SJCRH30 (cell line): Measurements from ENCODE around the gene PPP1R3E. TPM values are rescaled to one million over a fixed set of nuclear protein-coding genes. Genes with fewer than 3 reads are reported as not detected.

ENCODE experiments used
- DNase-seq, 2 experiments: peaks; one replicate each; pipeline ENCODE4 v3.0.0-alpha.2; 2015 to 2020
- H3K27ac ChIP-seq: fragments of 250-450 bp; sonication (Bioruptor Pico); 2 replicates; pipeline ENCODE4 v1.5.1; 2020; ENCODE audit warnings: mild to moderate bottlenecking, moderate library complexity
- H3K27me3 ChIP-seq: fragments of 250-450 bp; sonication (Bioruptor Pico); 2 replicates; pipeline ENCODE4 v1.5.1; 2020; ENCODE audit warnings: mild to moderate bottlenecking, moderate library complexity
- H3K36me3 ChIP-seq: fragments of 250-450 bp; sonication (Bioruptor Pico); 2 replicates; pipeline ENCODE4 v1.5.1; 2020; ENCODE audit warnings: mild to moderate bottlenecking, moderate library complexity
- H3K4me1 ChIP-seq: fragments of 250-450 bp; sonication (Bioruptor Pico); 2 replicates; pipeline ENCODE4 v1.5.1; 2020; ENCODE audit warnings: mild to moderate bottlenecking, moderate library complexity
- H3K4me3 ChIP-seq: fragments of 250-450 bp; sonication (Bioruptor Pico); 2 replicates; pipeline ENCODE4 v1.5.1; 2020; ENCODE audit warnings: mild to moderate bottlenecking, moderate library complexity
- H3K9me3 ChIP-seq: fragments of 250-450 bp; sonication (Bioruptor Pico); replicated peaks from 2 replicates; pipeline ENCODE4 v1.5.1; 2020; ENCODE audit warnings: mild to moderate bottlenecking, moderate library complexity
- total RNA-seq: library from RNA; depleted of rRNA; stranded (reverse); fragments of >200 nt; shearing (Covaris generic); gene quantifications from 2 replicates; pipeline ENCODE4 v1.2.3, GENCODE V29; 2014; rRNA removed

Gene PPP1R3E
- total RNA-seq, 1 experiment from 2014 or later = 9.7 TPM

DNA sequence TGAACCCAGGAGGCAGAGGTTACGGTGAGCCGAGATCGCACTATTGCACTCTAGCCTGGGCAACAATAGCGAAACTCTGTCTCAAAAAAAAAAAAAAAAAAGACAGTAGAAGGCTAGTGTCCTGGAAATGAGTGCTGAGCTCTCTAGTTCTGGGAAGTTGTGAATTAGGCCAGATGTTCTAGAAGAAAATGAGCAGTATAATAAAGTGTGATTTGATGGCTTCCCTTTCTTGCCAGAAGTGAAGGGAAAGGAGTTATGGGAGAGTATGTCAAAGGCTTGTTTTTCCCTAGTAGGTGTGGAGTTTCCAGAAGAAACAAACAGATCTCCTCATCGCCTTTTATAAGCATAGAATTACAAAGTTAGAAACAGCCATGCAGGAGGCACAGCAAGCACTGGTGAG is 44.4 kb downstream of the PPP1R3E start:
- Histone ChIP-seq H3K9me3 (no peaks in the 10 kb centered on the region), H3K27ac (no peak overlapping the region), H3K4me3 (no peak overlapping the region), H3K27me3 (peaks cover 4% of the 10 kb centered on the region; the same call in 1 of the 2 replicates), H3K4me1 (no peaks in the 10 kb centered on the region), H3K36me3 (no peaks in the 10 kb centered on the region)
- DNase-seq = no peak

GRCh38 chr14:23252420-23253333 is 50.0 kb downstream of the PPP1R3E start:
- no peak for DNase-seq
- H3K36me3 ChIP-seq = no peaks in the 10 kb centered on the region
- H3K27ac ChIP-seq = no peak overlapping the region
- H3K4me3 ChIP-seq = no peak overlapping the region
- no peaks in the 10 kb centered on the region for H3K4me1 ChIP-seq
- no peaks in the 10 kb centered on the region for H3K9me3 ChIP-seq
- H3K27me3 ChIP-seq = peaks cover 12% of the 10 kb centered on the region

DNA sequence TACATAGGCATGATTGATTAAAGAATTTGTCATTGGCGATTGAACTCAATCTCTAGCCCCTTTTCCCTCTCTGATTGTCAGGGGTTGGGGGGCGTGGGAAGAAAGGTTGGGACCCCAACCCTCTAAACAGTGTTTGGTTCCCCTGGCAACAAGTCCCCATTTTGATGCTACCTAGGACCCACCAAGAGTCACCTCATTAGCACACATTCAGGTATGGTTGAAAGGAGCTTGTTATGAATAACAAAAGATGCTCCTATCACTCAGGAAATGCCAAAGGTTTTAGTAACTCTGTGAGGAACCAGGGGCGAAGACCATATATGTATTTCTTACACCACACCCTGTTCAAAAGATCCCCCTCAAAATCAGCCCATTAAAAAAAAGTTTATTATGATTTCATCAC is 50.7 kb downstream of the PPP1R3E start:
- H3K9me3 ChIP-seq = no peaks in the 10 kb centered on the region
- no peak overlapping the region for H3K4me3 ChIP-seq
- H3K4me1 ChIP-seq = no peaks in the 10 kb centered on the region
- H3K27me3 ChIP-seq = peaks cover 12% of the 10 kb centered on the region
- H3K27ac ChIP-seq = no peak overlapping the region
- no peak for DNase-seq
- no peaks in the 10 kb centered on the region for H3K36me3 ChIP-seq

- Histone ChIP-seq H3K9me3 (no peaks in the 10 kb centered on the region), H3K4me1 (no peaks in the 10 kb centered on the region), H3K27me3 (peaks cover 12% of the 10 kb centered on the region), H3K36me3 (no peaks in the 10 kb centered on the region), H3K4me3 (no peak overlapping the region), H3K27ac (no peak overlapping the region)
- DNase-seq = no peak
Observed at GRCh38 chr14:23249824-23250223, 52.8 kb downstream of the PPP1R3E start.

DNA sequence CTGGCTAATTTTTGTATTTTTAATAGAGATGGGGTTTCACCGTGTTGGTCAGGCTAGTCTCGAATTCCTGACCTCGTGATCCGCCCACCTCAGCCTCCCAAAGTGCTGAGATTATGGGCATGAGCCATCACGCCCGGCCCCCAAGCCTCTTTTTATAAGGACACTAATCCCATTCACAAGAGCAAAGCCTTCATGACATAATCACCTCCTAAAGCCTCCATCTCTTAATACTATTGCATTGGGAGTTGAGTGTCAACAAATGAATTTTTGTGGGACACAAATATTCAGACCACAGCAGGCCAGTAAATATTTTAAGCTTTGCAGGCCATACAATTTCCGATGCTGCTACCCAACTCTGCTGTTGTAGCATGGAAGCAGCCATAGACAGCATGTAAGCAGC is 54.1 kb downstream of the PPP1R3E start:
- no peak overlapping the region for H3K27ac ChIP-seq
- no peaks in the 10 kb centered on the region for H3K36me3 ChIP-seq
- H3K4me3 ChIP-seq = no peak overlapping the region
- no peaks in the 10 kb centered on the region for H3K9me3 ChIP-seq
- H3K4me1 ChIP-seq = no peaks in the 10 kb centered on the region
- peaks cover 12% of the 10 kb centered on the region for H3K27me3 ChIP-seq
- DNase-seq = peak; percentile 26 to 29

Other genes with a start within 250 kb of the PPP1R3E start
- 8.3 and 9.6 TPM in 2 replicates for gene CDH24, start 245.3 kb downstream of the PPP1R3E start, total RNA-seq
- gene ACIN1, start 207.7 kb downstream of the PPP1R3E start, total RNA-seq = 143 and 164 TPM in 2 replicates
- gene C14orf119, start 207.4 kb downstream of the PPP1R3E start, total RNA-seq = 43.6 and 46.0 TPM in 2 replicates
- not detected in 2 replicates for gene CIROP, start 197.9 kb downstream of the PPP1R3E start, total RNA-seq
- gene CEBPE, start 183.6 kb downstream of the PPP1R3E start, total RNA-seq = not detected in 2 replicates
- gene SLC7A8, start 119.2 kb downstream of the PPP1R3E start, total RNA-seq = 0.04 TPM in 1 of 2 replicates, not detected in the other
- gene RNF212B, start 64.9 kb downstream of the PPP1R3E start, total RNA-seq = not detected in 2 replicates
- gene HOMEZ, start 16.7 kb downstream of the PPP1R3E start, total RNA-seq = 10.4 and 11.2 TPM in 2 replicates
- gene BCL2L2, start 4.0 kb upstream of the PPP1R3E start, total RNA-seq = 19.0 and 22.3 TPM in 2 replicates
- gene PABPN1, start 18.6 kb upstream of the PPP1R3E start, total RNA-seq = 129 and 141 TPM in 2 replicates
- 2.7 and 2.8 TPM in 2 replicates for gene SLC22A17, start 50.0 kb upstream of the PPP1R3E start, total RNA-seq
- 22.5 and 26.4 TPM in 2 replicates for gene EFS, start 62.3 kb upstream of the PPP1R3E start, total RNA-seq
- not detected in 2 replicates for gene IL25, start 70.0 kb upstream of the PPP1R3E start, total RNA-seq
- 0.32 and 0.46 TPM in 2 replicates for gene CMTM5, start 74.2 kb upstream of the PPP1R3E start, total RNA-seq
- not detected in 2 replicates for gene MYH6, start 105.4 kb upstream of the PPP1R3E start, total RNA-seq
- gene MYH7, start 132.8 kb upstream of the PPP1R3E start, total RNA-seq = 0.20 and 0.23 TPM in 2 replicates
- 76.5 and 85.2 TPM in 2 replicates for gene NGDN, start 166.8 kb upstream of the PPP1R3E start, total RNA-seq
- 0.04 and 0.05 TPM in 2 replicates for gene ZFHX2, start 248.9 kb upstream of the PPP1R3E start, total RNA-seq